MCF 10A (cell line): Measurements from ENCODE around the gene FBXO40. TPM values are rescaled to one million over a fixed set of nuclear protein-coding genes. Genes with fewer than 3 reads are reported as not detected.

Experiments
- BruUV-seq: library from RNA; stranded (reverse); fragments of 400-500 nt; replicated peaks from 2 replicates; lab custom pipeline; 2021; lab: Mats Ljungman, UMichigan
- CTCF ChIA-PET: fragments of 300-600 bp; sonication (Branson Sonifier 250); formaldehyde crosslinking; extraction: SDS; loops from one replicate; lab custom pipeline; 2021; ENCODE audit warnings: antibody characterized with exemption, inconsistent platforms; lab: Yijun Ruan, JAX
- POLR2A ChIA-PET: fragments of 300-600, 350-650 bp; sonication (Branson Sonifier 250); formaldehyde crosslinking; extraction: SDS; loops from one replicate; lab custom pipeline; 2020; ENCODE audit warnings: antibody characterized with exemption, inconsistent platforms; lab: Yijun Ruan, JAX
- DNase-seq: peaks from one replicate; pipeline ENCODE4 v3.0.0-alpha.2; 2018; ENCODE audit not compliant: unreplicated experiment
- H3K27ac Mint-ChIP-seq: one replicate; pipeline ENCODE4 v1.8.0; 2022; ENCODE audit warnings: mild to moderate bottlenecking, low read depth, mixed read lengths; ENCODE audit not compliant: unreplicated experiment
- H3K27me3 Mint-ChIP-seq: one replicate; pipeline ENCODE4 v1.8.0; 2022; ENCODE audit warnings: mixed read lengths; ENCODE audit not compliant: insufficient read depth, unreplicated experiment
- H3K36me3 Mint-ChIP-seq: one replicate; pipeline ENCODE4 v1.8.0; 2022; ENCODE audit warnings: mild to moderate bottlenecking, moderate library complexity, mixed read lengths; ENCODE audit not compliant: insufficient read depth, unreplicated experiment
- H3K4me1 Mint-ChIP-seq: one replicate; pipeline ENCODE4 v1.8.0; 2022; ENCODE audit warnings: mixed read lengths; ENCODE audit not compliant: insufficient read depth, unreplicated experiment
- H3K4me3 Mint-ChIP-seq: one replicate; pipeline ENCODE4 v1.8.0; 2022; ENCODE audit warnings: mild to moderate bottlenecking, moderate library complexity, mixed read lengths; ENCODE audit not compliant: unreplicated experiment
- H3K9me3 Mint-ChIP-seq: one replicate; pipeline ENCODE4 v1.8.0; 2022; ENCODE audit warnings: mixed read lengths; ENCODE audit not compliant: unreplicated experiment
- intact Hi-C: fragments of 100-400 bp; cut with micrococcal nuclease; formaldehyde crosslinking; loops from 2 replicates; pipeline ENCODE4 v1.14.1; 2022
- total RNA-seq: library from RNA; stranded (reverse); gene quantifications from 2 replicates; pipeline ENCODE4 v1.2.3, GENCODE V29; 2022
- TF ChIP-seq, protein P1 (sequence below): fragments of 200-600 bp; IDR thresholded peaks from one replicate; pipeline ENCODE4 v1.8.0; 2022; ENCODE audit warnings: antibody characterized with exemption, mild to moderate bottlenecking; ENCODE audit not compliant: unreplicated experiment

Gene FBXO40
- total RNA-seq, 1 experiment from 2014 or later, result not detected

DNA sequence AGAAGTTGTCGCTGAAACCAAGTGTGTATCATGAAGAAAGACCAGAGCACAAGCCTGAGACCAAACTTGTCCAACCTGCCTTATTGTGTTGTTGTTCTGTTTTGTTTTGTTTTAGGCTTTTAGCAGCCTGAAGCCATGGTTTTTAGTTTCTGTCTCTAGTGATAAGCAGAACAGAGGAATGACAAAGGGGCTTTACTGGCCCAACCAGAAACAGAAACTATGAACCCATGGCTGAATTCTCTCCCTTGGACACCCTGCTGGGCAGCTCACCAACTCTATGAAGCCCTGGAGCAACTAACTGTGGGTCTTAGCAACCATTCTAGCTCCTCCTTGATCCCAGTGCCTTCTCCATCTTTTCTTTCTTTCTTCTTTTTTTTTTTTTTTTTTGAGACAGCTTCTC lies 37.2 kb downstream of the FBXO40 start:
- intact Hi-C loops, result no loop called here
- H3K4me1 Mint-ChIP-seq, result no peaks in the 10 kb centered on the region
- peaks cover 7% of the 10 kb centered on the region for H3K9me3 Mint-ChIP-seq
- H3K27ac Mint-ChIP-seq, result no peak overlapping the region
- TF ChIP-seq, protein P1, sequence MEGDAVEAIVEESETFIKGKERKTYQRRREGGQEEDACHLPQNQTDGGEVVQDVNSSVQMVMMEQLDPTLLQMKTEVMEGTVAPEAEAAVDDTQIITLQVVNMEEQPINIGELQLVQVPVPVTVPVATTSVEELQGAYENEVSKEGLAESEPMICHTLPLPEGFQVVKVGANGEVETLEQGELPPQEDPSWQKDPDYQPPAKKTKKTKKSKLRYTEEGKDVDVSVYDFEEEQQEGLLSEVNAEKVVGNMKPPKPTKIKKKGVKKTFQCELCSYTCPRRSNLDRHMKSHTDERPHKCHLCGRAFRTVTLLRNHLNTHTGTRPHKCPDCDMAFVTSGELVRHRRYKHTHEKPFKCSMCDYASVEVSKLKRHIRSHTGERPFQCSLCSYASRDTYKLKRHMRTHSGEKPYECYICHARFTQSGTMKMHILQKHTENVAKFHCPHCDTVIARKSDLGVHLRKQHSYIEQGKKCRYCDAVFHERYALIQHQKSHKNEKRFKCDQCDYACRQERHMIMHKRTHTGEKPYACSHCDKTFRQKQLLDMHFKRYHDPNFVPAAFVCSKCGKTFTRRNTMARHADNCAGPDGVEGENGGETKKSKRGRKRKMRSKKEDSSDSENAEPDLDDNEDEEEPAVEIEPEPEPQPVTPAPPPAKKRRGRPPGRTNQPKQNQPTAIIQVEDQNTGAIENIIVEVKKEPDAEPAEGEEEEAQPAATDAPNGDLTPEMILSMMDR, result no peak
- ChIA-PET POLR2A (interaction anchor here (1.2 kb wide), 1 partner anchor 12 kb away, joined by 3 read pairs; no protein-coding TSS in a partner anchor), CTCF (interaction anchor here (0.6 to 0.7 kb wide), 3 partner anchors 21 to 1072 kb away, joined by 3 to 4 read pairs (median 3); no protein-coding TSS in a partner anchor)
- no TSS peak for BruUV-seq
- H3K27me3 Mint-ChIP-seq, result no peaks in the 10 kb centered on the region
- H3K4me3 Mint-ChIP-seq, result no peak overlapping the region
- H3K36me3 Mint-ChIP-seq, result no peaks in the 10 kb centered on the region
- no peak for DNase-seq

DNA sequence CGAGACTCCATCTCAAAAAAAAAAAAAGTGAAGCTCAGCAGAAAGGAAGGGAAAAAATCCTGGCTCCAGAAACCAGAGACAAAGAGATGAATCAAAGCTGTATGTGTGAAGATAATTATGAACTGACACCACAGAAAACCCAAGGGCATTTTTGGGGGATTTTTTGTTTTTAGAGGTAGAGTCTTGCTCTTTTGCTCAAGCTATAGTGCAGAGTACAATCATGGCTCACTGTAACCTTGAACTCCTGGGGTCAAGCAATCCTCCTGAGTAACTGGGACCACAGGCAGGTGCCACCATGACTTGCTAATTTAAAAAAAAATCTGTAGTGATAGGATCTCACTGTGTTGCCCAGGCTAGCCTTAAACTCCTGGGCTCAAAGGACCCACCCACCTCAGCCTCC lies 44.7 kb downstream of the FBXO40 start:
- DNase-seq, result no peak
- Mint-ChIP-seq H3K9me3 (peaks cover 7% of the 10 kb centered on the region), H3K4me1 (peaks cover 8% of the 10 kb centered on the region), H3K27me3 (no peaks in the 10 kb centered on the region), H3K4me3 (no peak overlapping the region), H3K36me3 (no peaks in the 10 kb centered on the region), H3K27ac (no peak overlapping the region)
- CTCF ChIA-PET, result interaction anchor here (0.6 to 0.8 kb wide), 3 partner anchors 10 to 31 kb away, joined by 3 read pairs; no protein-coding TSS in a partner anchor
- TF ChIP-seq, protein P1, result no peak
- intact Hi-C loops, result no loop called here
- POLR2A ChIA-PET, result interaction anchor here (0.5 to 0.7 kb wide), 2 partner anchors 130 to 934 kb away, joined by 3 to 4 read pairs; no protein-coding TSS in a partner anchor
- BruUV-seq, result no TSS peak

DNA sequence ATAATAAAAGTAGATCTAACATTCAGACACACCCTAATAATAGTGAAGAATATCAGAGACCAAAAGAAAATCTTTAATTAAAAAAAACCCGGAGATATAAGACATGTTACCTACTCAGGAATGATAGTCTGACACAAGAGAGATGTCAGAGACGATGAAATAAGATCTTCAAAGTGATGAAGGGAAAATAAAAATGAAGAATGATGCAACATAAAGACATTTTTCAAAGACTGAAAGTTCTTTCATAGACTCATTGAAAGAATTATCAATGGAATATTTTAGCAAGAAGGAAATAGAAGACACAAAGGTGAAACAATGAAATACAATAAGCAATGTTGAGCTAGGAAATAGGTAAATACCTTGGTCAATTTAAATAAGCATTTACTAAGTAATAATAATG lies 47.9 kb downstream of the FBXO40 start:
- Mint-ChIP-seq H3K4me3 (no peak overlapping the region), H3K27me3 (no peaks in the 10 kb centered on the region), H3K9me3 (no peaks in the 10 kb centered on the region), H3K36me3 (no peaks in the 10 kb centered on the region), H3K27ac (no peak overlapping the region), H3K4me1 (peaks cover 8% of the 10 kb centered on the region)
- ChIA-PET CTCF (interaction anchor here (1.1 kb wide), 1 partner anchor 10 kb away, joined by 4 read pairs; no protein-coding TSS in a partner anchor), POLR2A (no interaction called here)
- no TSS peak for BruUV-seq
- no peak for DNase-seq
- intact Hi-C loops, result no loop called here
- TF ChIP-seq, protein P1, result no peak

DNA sequence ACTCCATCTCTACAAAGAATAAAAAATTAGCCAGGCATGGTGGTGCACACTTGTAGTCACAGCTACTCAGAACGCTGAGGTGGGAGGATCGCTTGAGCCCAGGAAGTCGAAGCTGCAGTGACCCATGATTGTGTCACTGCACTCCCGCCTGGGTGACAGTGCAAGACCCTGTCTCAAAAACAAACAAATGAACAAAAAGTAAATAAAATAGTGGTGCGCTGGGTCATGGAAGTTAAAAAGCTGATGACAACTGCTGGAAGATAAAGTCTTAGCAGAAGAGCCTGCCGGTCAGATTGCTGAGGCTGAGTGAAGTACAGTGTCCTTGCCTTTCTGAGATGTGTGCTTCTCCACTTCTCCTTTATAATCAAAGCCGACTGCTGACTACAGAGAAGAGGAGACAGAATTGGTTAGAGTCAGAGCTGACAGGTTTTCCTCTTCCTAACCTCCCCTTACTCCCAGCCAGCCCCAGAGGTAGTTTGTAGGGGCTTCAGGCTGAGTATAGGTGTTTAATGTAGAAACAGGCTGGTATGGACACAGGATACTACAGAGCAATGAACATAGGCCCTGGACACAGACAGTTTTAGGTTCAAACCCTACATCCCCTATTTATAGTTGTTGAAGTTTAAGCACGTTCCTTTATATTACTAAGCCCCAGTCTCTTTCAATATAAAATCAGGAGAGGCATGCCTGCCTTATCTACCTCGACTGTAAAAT lies 49.6 kb downstream of the FBXO40 start:
- no peak overlapping the region for H3K27ac Mint-ChIP-seq
- ChIA-PET CTCF (no interaction called here), POLR2A (interaction anchor here (0.9 kb wide), 1 partner anchor 12 kb away, joined by 3 read pairs; no protein-coding TSS in a partner anchor)
- H3K4me1 Mint-ChIP-seq, result peaks cover 8% of the 10 kb centered on the region
- no peak overlapping the region for H3K4me3 Mint-ChIP-seq
- no TSS peak for BruUV-seq
- intact Hi-C loops, result no loop called here
- TF ChIP-seq, protein P1, result no peak
- H3K9me3 Mint-ChIP-seq, result no peaks in the 10 kb centered on the region
- DNase-seq, result no peak
- no peaks in the 10 kb centered on the region for H3K27me3 Mint-ChIP-seq
- no peaks in the 10 kb centered on the region for H3K36me3 Mint-ChIP-seq
